ENCODE results near the gene CTSK.

Gene CTSK

GRCh38 chr1:150762552-150762951, 45.5 kb downstream of the CTSK start:
- Histone ChIP-seq H3K4me1 (ENCODE audit: insufficient read depth, low read length) (no peaks in the 10 kb centered on the region), H3K9me3 (ENCODE audit: control insufficient read depth, insufficient read depth, low read length) (peaks cover 2% of the 10 kb centered on the region; the same call in 1 of the 2 replicates), H3K36me3 (ENCODE audit: insufficient read depth, low read length) (no peaks in the 10 kb centered on the region), H3K9ac (ENCODE audit: low read depth, low read length) (no peak overlapping the region)

- peaks cover 2% of the 10 kb centered on the region; the same call in 1 of the 2 replicates for H3K9me3 ChIP-seq (ENCODE audit: control insufficient read depth, insufficient read depth, low read length)
- H3K9ac ChIP-seq (ENCODE audit: low read depth, low read length): no peak overlapping the region
- no peaks in the 10 kb centered on the region for H3K4me1 ChIP-seq (ENCODE audit: insufficient read depth, low read length)
- no peaks in the 10 kb centered on the region for H3K36me3 ChIP-seq (ENCODE audit: insufficient read depth, low read length)
Measured at GRCh38 chr1:150761801-150762200, 46.3 kb downstream of the CTSK start.

GRCh38 chr1:150760013-150760412, 48.0 kb downstream of the CTSK start:
- Histone ChIP-seq H3K9me3 (ENCODE audit: control insufficient read depth, insufficient read depth, low read length) (peaks cover 2% of the 10 kb centered on the region; the same call in 1 of the 2 replicates), H3K36me3 (ENCODE audit: insufficient read depth, low read length) (no peaks in the 10 kb centered on the region), H3K4me1 (ENCODE audit: insufficient read depth, low read length) (no peaks in the 10 kb centered on the region), H3K9ac (ENCODE audit: low read depth, low read length) (no peak overlapping the region)

GRCh38 chr1:150753416-150753815, 54.6 kb downstream of the CTSK start:
- H3K9me3 ChIP-seq (ENCODE audit: control insufficient read depth, insufficient read depth, low read length): no peaks in the 10 kb centered on the region
- H3K4me1 ChIP-seq (ENCODE audit: insufficient read depth, low read length): no peaks in the 10 kb centered on the region
- no peaks in the 10 kb centered on the region for H3K36me3 ChIP-seq (ENCODE audit: insufficient read depth, low read length)
- no peak overlapping the region for H3K9ac ChIP-seq (ENCODE audit: low read depth, low read length)

- H3K9me3 ChIP-seq (ENCODE audit: control insufficient read depth, insufficient read depth, low read length): no peaks in the 10 kb centered on the region
- H3K4me1 ChIP-seq (ENCODE audit: insufficient read depth, low read length): no peaks in the 10 kb centered on the region
- no peaks in the 10 kb centered on the region for H3K36me3 ChIP-seq (ENCODE audit: insufficient read depth, low read length)
- H3K9ac ChIP-seq (ENCODE audit: low read depth, low read length): no peak overlapping the region
Measured at GRCh38 chr1:150751443-150751842, 56.6 kb downstream of the CTSK start.

- no peaks in the 10 kb centered on the region for H3K36me3 ChIP-seq (ENCODE audit: insufficient read depth, low read length)
- H3K4me1 ChIP-seq (ENCODE audit: insufficient read depth, low read length): no peaks in the 10 kb centered on the region
- H3K9ac ChIP-seq (ENCODE audit: low read depth, low read length): no peak overlapping the region
- H3K9me3 ChIP-seq (ENCODE audit: control insufficient read depth, insufficient read depth, low read length): no peaks in the 10 kb centered on the region
Measured at GRCh38 chr1:150749720-150750311, 58.2 kb downstream of the CTSK start.

GRCh38 chr1:150748878-150749719, 59.0 kb downstream of the CTSK start:
- no peaks in the 10 kb centered on the region for H3K4me1 ChIP-seq (ENCODE audit: insufficient read depth, low read length)

More at GRCh38 chr1:150748878-150749719, 59.0 kb downstream of the CTSK start:
- Histone ChIP-seq H3K9ac (ENCODE audit: low read depth, low read length) (no peak overlapping the region), H3K36me3 (ENCODE audit: insufficient read depth, low read length) (no peaks in the 10 kb centered on the region), H3K9me3 (ENCODE audit: control insufficient read depth, insufficient read depth, low read length) (no peaks in the 10 kb centered on the region)
